ENCODE measurements around the gene CR1.
"Not testable (repeated sequence)": the region's sequence is repeated elsewhere in the genome, so short reads cannot be mapped to it uniquely, and the experiment has no call there.

The CR1 gene

GRCh38 chr1:207503950-207504349 lies 8.0 kb downstream of the CR1 start:
- no peaks in the 10 kb centered on the region for H3K9me3 ChIP-seq (ENCODE audit: control insufficient read depth, insufficient read depth, low read depth, low read length)

DNA sequence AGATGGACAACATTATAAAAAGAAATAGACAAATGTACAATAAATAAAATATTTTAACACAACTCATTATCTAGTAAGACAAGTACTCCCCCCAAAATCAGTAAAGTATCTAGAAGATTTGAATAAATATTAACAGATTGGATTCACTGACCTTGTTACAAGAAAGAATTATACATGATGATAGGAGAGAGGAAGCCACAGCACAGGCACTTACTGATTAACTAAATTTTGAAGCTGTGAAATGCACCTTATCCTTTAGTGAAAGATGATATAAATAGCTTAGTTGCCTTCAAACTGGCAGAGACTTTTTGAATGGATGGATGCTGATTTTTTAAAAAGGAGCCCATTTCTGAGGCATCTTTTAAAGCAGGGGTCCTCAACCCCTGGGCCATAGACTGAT lies 8.5 kb downstream of the CR1 start:
- no peaks in the 10 kb centered on the region for H3K36me3 ChIP-seq (ENCODE audit: control insufficient read depth, insufficient read depth, low read length)
- no peak overlapping the region for H3K4me3 ChIP-seq (ENCODE audit: low read depth, low read length)
- H3K4me1 ChIP-seq (ENCODE audit: control insufficient read depth, insufficient read depth, low read length) = no peaks in the 10 kb centered on the region
- H3K27ac ChIP-seq (ENCODE audit: low read depth, low read length) = no peak overlapping the region
- peaks cover 14% of the 10 kb centered on the region; the same call in 1 of the 2 replicates for H3K27me3 ChIP-seq (ENCODE audit: control insufficient read depth, insufficient read depth, low read length)
- H3K9me3 ChIP-seq (ENCODE audit: control insufficient read depth, insufficient read depth, low read depth, low read length) = no peaks in the 10 kb centered on the region
- no peak overlapping the region for H3K9ac ChIP-seq (ENCODE audit: low read length)

More at GRCh38 chr1:207503950-207504349, 8.0 kb downstream of the CR1 start:
- Histone ChIP-seq H3K9ac (ENCODE audit: low read length) (no peak overlapping the region), H3K4me1 (ENCODE audit: control insufficient read depth, insufficient read depth, low read length) (no peaks in the 10 kb centered on the region), H3K27ac (ENCODE audit: low read depth, low read length) (no peak overlapping the region), H3K4me3 (ENCODE audit: low read depth, low read length) (no peak overlapping the region), H3K36me3 (ENCODE audit: control insufficient read depth, insufficient read depth, low read length) (no peaks in the 10 kb centered on the region), H3K27me3 (ENCODE audit: control insufficient read depth, insufficient read depth, low read length) (peaks cover 19% of the 10 kb centered on the region; the same call in 1 of the 2 replicates)

DNA sequence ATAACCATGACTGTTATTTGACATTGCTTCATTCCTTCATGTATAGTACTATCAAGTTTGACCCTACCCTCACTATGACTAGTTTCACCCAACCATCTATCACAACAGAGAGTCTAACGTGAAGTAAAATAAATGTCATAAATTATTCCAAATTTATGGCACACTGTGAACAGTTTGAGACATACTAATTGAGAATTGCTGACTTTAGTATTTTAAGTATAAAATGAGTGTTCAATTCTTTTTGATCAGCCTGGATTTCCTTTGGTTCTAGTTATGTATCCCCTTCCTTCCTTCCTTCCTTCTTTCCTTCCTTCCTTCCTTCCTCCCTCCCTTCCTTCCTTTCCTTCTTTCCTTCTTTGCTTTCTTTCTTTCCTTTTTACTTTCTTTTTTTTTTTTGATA lies 14.5 kb downstream of the CR1 start:
- Histone ChIP-seq H3K9ac (ENCODE audit: low read length) (no peak overlapping the region), H3K4me1 (ENCODE audit: control insufficient read depth, insufficient read depth, low read length) (no peaks in the 10 kb centered on the region), H3K27me3 (ENCODE audit: control insufficient read depth, insufficient read depth, low read length) (no peaks in the 10 kb centered on the region), H3K27ac (ENCODE audit: low read depth, low read length) (no peak overlapping the region), H3K4me3 (ENCODE audit: low read depth, low read length) (no peak overlapping the region), H3K9me3 (ENCODE audit: control insufficient read depth, insufficient read depth, low read depth, low read length) (no peaks in the 10 kb centered on the region), H3K36me3 (ENCODE audit: control insufficient read depth, insufficient read depth, low read length) (no peaks in the 10 kb centered on the region)

- Histone ChIP-seq H3K27me3 (ENCODE audit: control insufficient read depth, insufficient read depth, low read length) (no peaks in the 10 kb centered on the region), H3K9ac (ENCODE audit: low read length) (no peak overlapping the region), H3K9me3 (ENCODE audit: control insufficient read depth, insufficient read depth, low read depth, low read length) (no peaks in the 10 kb centered on the region), H3K36me3 (ENCODE audit: control insufficient read depth, insufficient read depth, low read length) (no peaks in the 10 kb centered on the region), H3K27ac (ENCODE audit: low read depth, low read length) (no peak overlapping the region), H3K4me3 (ENCODE audit: low read depth, low read length) (no peak overlapping the region), H3K4me1 (ENCODE audit: control insufficient read depth, insufficient read depth, low read length) (no peaks in the 10 kb centered on the region)
Observed at GRCh38 chr1:207514890-207515289, 18.9 kb downstream of the CR1 start.

DNA sequence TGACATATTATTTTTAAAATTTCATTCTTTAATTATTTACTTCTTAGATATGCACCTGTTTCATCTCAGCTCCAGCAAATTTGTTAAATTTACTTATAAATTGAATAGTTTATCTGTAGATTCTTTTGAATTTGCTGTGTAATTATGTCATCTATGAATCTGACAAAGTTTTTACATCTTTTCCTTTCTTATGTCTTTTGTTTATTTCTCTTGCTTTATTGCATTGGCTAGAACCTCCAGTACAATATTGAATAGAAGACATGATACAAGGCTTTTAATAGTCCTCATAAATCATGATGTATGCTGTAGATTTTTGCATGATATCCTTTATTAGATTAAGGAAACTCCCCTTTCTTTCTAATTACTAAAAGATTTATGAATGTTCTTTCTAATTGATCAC lies 20.8 kb downstream of the CR1 start:
- Histone ChIP-seq H3K9me3 (ENCODE audit: control insufficient read depth, insufficient read depth, low read depth, low read length) (no peaks in the 10 kb centered on the region), H3K4me1 (ENCODE audit: control insufficient read depth, insufficient read depth, low read length) (no peaks in the 10 kb centered on the region), H3K4me3 (ENCODE audit: low read depth, low read length) (no peak overlapping the region), H3K27me3 (ENCODE audit: control insufficient read depth, insufficient read depth, low read length) (no peaks in the 10 kb centered on the region), H3K27ac (ENCODE audit: low read depth, low read length) (no peak overlapping the region), H3K9ac (ENCODE audit: low read length) (no peak overlapping the region), H3K36me3 (ENCODE audit: control insufficient read depth, insufficient read depth, low read length) (no peaks in the 10 kb centered on the region)

- no peaks in the 10 kb centered on the region for H3K27me3 ChIP-seq (ENCODE audit: control insufficient read depth, insufficient read depth, low read length)
- no peak overlapping the region for H3K4me3 ChIP-seq (ENCODE audit: low read depth, low read length)
- no peaks in the 10 kb centered on the region for H3K9me3 ChIP-seq (ENCODE audit: control insufficient read depth, insufficient read depth, low read depth, low read length)
Observed at GRCh38 chr1:207518608-207519236, 22.8 kb downstream of the CR1 start.

GRCh38 chr1:207519505-207520399 lies 23.8 kb downstream of the CR1 start:
- H3K9me3 ChIP-seq (ENCODE audit: control insufficient read depth, insufficient read depth, low read depth, low read length) = no peaks in the 10 kb centered on the region
- no peak overlapping the region for H3K27ac ChIP-seq (ENCODE audit: low read depth, low read length)
- H3K27me3 ChIP-seq (ENCODE audit: control insufficient read depth, insufficient read depth, low read length) = no peaks in the 10 kb centered on the region
- H3K4me3 ChIP-seq (ENCODE audit: low read depth, low read length) = no peak overlapping the region
- no peaks in the 10 kb centered on the region for H3K36me3 ChIP-seq (ENCODE audit: control insufficient read depth, insufficient read depth, low read length)
- H3K9ac ChIP-seq (ENCODE audit: low read length) = no peak overlapping the region
- no peaks in the 10 kb centered on the region for H3K4me1 ChIP-seq (ENCODE audit: control insufficient read depth, insufficient read depth, low read length)

More at GRCh38 chr1:207518608-207519236, 22.8 kb downstream of the CR1 start:
- no peak overlapping the region for H3K9ac ChIP-seq (ENCODE audit: low read length)
- no peak overlapping the region for H3K27ac ChIP-seq (ENCODE audit: low read depth, low read length)
- no peaks in the 10 kb centered on the region for H3K4me1 ChIP-seq (ENCODE audit: control insufficient read depth, insufficient read depth, low read length)
- H3K36me3 ChIP-seq (ENCODE audit: control insufficient read depth, insufficient read depth, low read length) = no peaks in the 10 kb centered on the region

GRCh38 chr1:207520400-207521345 lies 24.7 kb downstream of the CR1 start:
- H3K27me3 ChIP-seq (ENCODE audit: control insufficient read depth, insufficient read depth, low read length); H3K9ac ChIP-seq (ENCODE audit: low read length); H3K4me3 ChIP-seq (ENCODE audit: low read depth, low read length); H3K27ac ChIP-seq (ENCODE audit: low read depth, low read length); H3K9me3 ChIP-seq (ENCODE audit: control insufficient read depth, insufficient read depth, low read depth, low read length); H3K4me1 ChIP-seq (ENCODE audit: control insufficient read depth, insufficient read depth, low read length); H3K36me3 ChIP-seq (ENCODE audit: control insufficient read depth, insufficient read depth, low read length): not testable (repeated sequence)

GRCh38 chr1:207525239-207525638 lies 29.3 kb downstream of the CR1 start:
- not testable (repeated sequence) for H3K4me1 ChIP-seq (ENCODE audit: control insufficient read depth, insufficient read depth, low read length); H3K27ac ChIP-seq (ENCODE audit: low read depth, low read length); H3K27me3 ChIP-seq (ENCODE audit: control insufficient read depth, insufficient read depth, low read length); H3K9ac ChIP-seq (ENCODE audit: low read length); H3K4me3 ChIP-seq (ENCODE audit: low read depth, low read length); H3K9me3 ChIP-seq (ENCODE audit: control insufficient read depth, insufficient read depth, low read depth, low read length); H3K36me3 ChIP-seq (ENCODE audit: control insufficient read depth, insufficient read depth, low read length)

DNA sequence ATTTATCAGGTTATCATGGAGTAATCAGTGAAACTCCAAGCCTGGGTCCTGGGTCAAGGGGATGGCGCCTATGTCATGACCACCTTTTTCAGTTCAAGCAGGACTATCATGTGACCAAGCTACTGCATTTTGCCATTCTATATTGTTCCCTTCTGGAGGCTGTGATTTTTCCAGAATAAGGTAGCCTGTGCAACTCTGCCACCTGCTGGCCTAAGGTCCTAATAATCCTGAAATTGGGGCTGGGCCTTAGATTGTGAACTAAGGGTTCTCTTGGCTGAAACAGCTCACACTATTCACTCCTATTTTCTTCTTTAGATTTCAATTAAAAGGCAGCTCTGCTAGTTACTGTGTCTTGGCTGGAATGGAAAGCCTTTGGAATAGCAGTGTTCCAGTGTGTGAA lies 32.4 kb downstream of the CR1 start:
- not testable (repeated sequence) for H3K27me3 ChIP-seq (ENCODE audit: control insufficient read depth, insufficient read depth, low read length); H3K9ac ChIP-seq (ENCODE audit: low read length); H3K4me3 ChIP-seq (ENCODE audit: low read depth, low read length); H3K9me3 ChIP-seq (ENCODE audit: control insufficient read depth, insufficient read depth, low read depth, low read length); H3K36me3 ChIP-seq (ENCODE audit: control insufficient read depth, insufficient read depth, low read length); H3K4me1 ChIP-seq (ENCODE audit: control insufficient read depth, insufficient read depth, low read length); H3K27ac ChIP-seq (ENCODE audit: low read depth, low read length)
